ENCODE results near the gene VMAC. TPM values are rescaled to one million over a fixed set of nuclear protein-coding genes. Genes with fewer than 3 reads are reported as not detected.

VMAC gene
- total RNA-seq, 2 experiments from 2014 or later, result 23.4 to 25.3 TPM

DNA sequence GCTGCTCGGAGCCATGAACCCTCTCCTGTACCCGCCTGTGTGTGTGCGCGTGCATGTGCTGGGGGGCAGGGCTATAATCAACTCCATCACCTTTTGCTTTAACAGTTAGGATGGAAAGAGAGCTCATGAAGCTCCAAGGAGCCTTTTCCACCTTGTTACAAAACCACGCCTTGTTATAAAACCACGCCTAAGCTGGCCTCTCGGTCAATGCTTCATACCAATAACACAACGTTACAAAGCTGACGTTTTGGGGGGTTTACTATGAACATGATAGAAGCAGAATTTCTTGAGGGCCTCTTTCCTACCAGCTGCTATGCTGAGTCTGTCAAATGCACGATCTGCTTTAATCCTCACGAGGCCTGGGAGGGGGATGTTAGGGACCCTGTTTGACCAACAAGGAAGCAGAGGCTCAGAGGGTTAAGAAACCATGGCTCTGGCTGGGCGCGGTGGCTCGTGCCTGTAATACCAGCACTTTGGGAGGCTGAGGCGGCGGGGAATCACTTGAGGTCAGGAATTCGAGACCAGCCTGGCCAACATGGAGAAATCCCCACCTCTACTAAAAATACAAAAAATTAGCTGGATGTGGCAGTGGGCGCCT lies 21.3 kb downstream of the VMAC start:
- H3K9me3 Mint-ChIP-seq, result no peaks in the 10 kb centered on the region
- H3K36me3 ChIP-seq (ENCODE audit: insufficient read depth, low read length), result peaks cover 99% of the 10 kb centered on the region
- ChIA-PET POLR2A (no interaction called here), CTCF (no interaction called here)
- no peak for TF ChIP-seq CTCF (IDR thresholded peaks at IDR 0.05)
- no peak overlapping the region for H3K27ac ChIP-seq (ENCODE audit: low read depth in 1 of 2, low read length in 2 of 2)
- H3K9me3 ChIP-seq (ENCODE audit: control insufficient read depth in 1 of 2, insufficient read depth in 1 of 2, low read length in 2 of 2), result no peaks in the 10 kb centered on the region
- peaks cover 95% of the 10 kb centered on the region for H3K36me3 Mint-ChIP-seq (ENCODE audit: low read depth)
- intact Hi-C loops (cut with DNase I, micrococcal nuclease), result no loop called here
- no peaks in the 10 kb centered on the region for H3K4me1 ChIP-seq (ENCODE audit: insufficient read depth, low read length)
- H3K27ac Mint-ChIP-seq, result no peak overlapping the region
- no peaks in the 10 kb centered on the region for H3K4me1 Mint-ChIP-seq (ENCODE audit: low read depth)
- H3K27me3 Mint-ChIP-seq, result no peaks in the 10 kb centered on the region
- no peak for ATAC-seq (ENCODE audit: poor library complexity)
- H3K4me3 ChIP-seq (ENCODE audit: low read length), result no peak overlapping the region
- no peaks in the 10 kb centered on the region for H3K27me3 ChIP-seq (ENCODE audit: control insufficient read depth in 1 of 2, insufficient read depth in 2 of 2, low read length in 2 of 2)
- H3K4me3 Mint-ChIP-seq, result no peak overlapping the region
- no peak for DNase-seq

GRCh38 chr19:5926641-5927440 lies 22.2 kb downstream of the VMAC start:
- H3K36me3 Mint-ChIP-seq (ENCODE audit: low read depth), result peaks cover 94% of the 10 kb centered on the region
- H3K9me3 ChIP-seq (ENCODE audit: control insufficient read depth in 1 of 2, insufficient read depth in 1 of 2, low read length in 2 of 2), result no peaks in the 10 kb centered on the region
- no peaks in the 10 kb centered on the region for H3K9me3 Mint-ChIP-seq
- ChIA-PET CTCF (no interaction called here), POLR2A (no interaction called here)
- ATAC-seq (ENCODE audit: poor library complexity), result no peak
- no peak overlapping the region for H3K4me3 ChIP-seq (ENCODE audit: low read length)
- TF ChIP-seq CTCF (IDR thresholded peaks at IDR 0.05), result no peak
- no peaks in the 10 kb centered on the region for H3K4me1 Mint-ChIP-seq (ENCODE audit: low read depth)
- intact Hi-C loops (cut with DNase I, micrococcal nuclease), result no loop called here
- no peak overlapping the region for H3K27ac Mint-ChIP-seq
- H3K4me1 ChIP-seq (ENCODE audit: insufficient read depth, low read length), result no peaks in the 10 kb centered on the region
- H3K27ac ChIP-seq (ENCODE audit: low read depth in 1 of 2, low read length in 2 of 2), result no peak overlapping the region
- no peak overlapping the region for H3K4me3 Mint-ChIP-seq
- peaks cover 97% of the 10 kb centered on the region for H3K36me3 ChIP-seq (ENCODE audit: insufficient read depth, low read length)
- DNase-seq, result no peak
- no peaks in the 10 kb centered on the region for H3K27me3 Mint-ChIP-seq
- no peaks in the 10 kb centered on the region for H3K27me3 ChIP-seq (ENCODE audit: control insufficient read depth in 1 of 2, insufficient read depth in 2 of 2, low read length in 2 of 2)

DNA sequence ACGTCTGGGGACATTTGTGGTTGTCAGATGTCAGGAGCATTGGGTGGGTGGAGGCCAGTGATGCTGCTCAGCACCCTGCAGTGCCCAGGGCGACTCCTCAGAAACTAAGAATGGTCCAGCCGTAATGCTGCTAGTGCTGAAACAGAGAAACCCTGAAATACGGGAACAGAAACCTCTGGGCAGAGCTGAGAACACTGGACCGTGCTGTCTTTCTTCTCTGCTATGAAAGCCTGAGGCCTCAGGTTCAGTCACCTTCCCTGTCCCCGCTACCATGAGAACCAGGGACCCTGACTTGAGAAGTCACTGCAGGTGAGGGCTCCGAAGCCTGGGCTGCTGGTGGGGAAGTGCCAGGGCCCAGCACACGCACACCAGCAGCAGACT lies 22.8 kb downstream of the VMAC start:
- TF ChIP-seq CTCF (IDR thresholded peaks at IDR 0.05), result no peak
- H3K36me3 ChIP-seq (ENCODE audit: insufficient read depth, low read length), result peaks cover 97% of the 10 kb centered on the region
- ATAC-seq (ENCODE audit: poor library complexity) (no peak), DNase-seq (no peak)
- no peak overlapping the region for H3K27ac Mint-ChIP-seq
- H3K27me3 ChIP-seq (ENCODE audit: control insufficient read depth in 1 of 2, insufficient read depth in 2 of 2, low read length in 2 of 2), result no peaks in the 10 kb centered on the region
- peaks cover 93% of the 10 kb centered on the region for H3K36me3 Mint-ChIP-seq (ENCODE audit: low read depth)
- no peaks in the 10 kb centered on the region for H3K4me1 Mint-ChIP-seq (ENCODE audit: low read depth)
- H3K27ac ChIP-seq (ENCODE audit: low read depth in 1 of 2, low read length in 2 of 2), result no peak overlapping the region
- intact Hi-C loops (cut with DNase I, micrococcal nuclease), result no loop called here
- CTCF ChIA-PET, result no interaction called here
- no peak overlapping the region for H3K4me3 Mint-ChIP-seq
- no peaks in the 10 kb centered on the region for H3K9me3 ChIP-seq (ENCODE audit: control insufficient read depth in 1 of 2, insufficient read depth in 1 of 2, low read length in 2 of 2)
- no peak overlapping the region for H3K4me3 ChIP-seq (ENCODE audit: low read length)
- POLR2A ChIA-PET, result no interaction called here
- H3K4me1 ChIP-seq (ENCODE audit: insufficient read depth, low read length), result no peaks in the 10 kb centered on the region
- no peaks in the 10 kb centered on the region for H3K9me3 Mint-ChIP-seq
- H3K27me3 Mint-ChIP-seq, result no peaks in the 10 kb centered on the region

Measured in CD4-positive, alpha-beta T cell (primary cell).